K562 (cell line): ENCODE results near the gene PPP1R14C. TPM values are rescaled to one million over a fixed set of nuclear protein-coding genes. Genes with fewer than 3 reads are reported as not detected.

Source experiments
- COPS2 ChIP-seq: fragments of 450-650 bp; conservative IDR thresholded peaks from 2 replicates; pipeline ENCODE4 v1.6.1; 2016; ENCODE audit warnings: mild to moderate bottlenecking, moderate library complexity
- ETS2 ChIP-seq: IDR thresholded peaks from 2 replicates; pipeline ENCODE4 v1.6.1; 2016; ENCODE audit warnings: borderline replicate concordance, missing genetic modification characterization, mild to moderate bottlenecking, moderate library complexity, missing compliant biosample characterization; ENCODE audit not compliant: poor library complexity, severe bottlenecking
- FOXK1 ChIP-seq: sonication (generic); formaldehyde crosslinking; IDR thresholded peaks from 2 replicates; pipeline ENCODE4 v1.8.0; 2022; ENCODE audit warnings: missing genetic modification reagents, mild to moderate bottlenecking, borderline replicate concordance
- FOXM1 ChIP-seq, 2 experiments: fragments of 450-650 bp in 1 of 2; sonication (generic) in 1 of 2; formaldehyde crosslinking in 1 of 2; IDR thresholded peaks; 2 replicates each; pipeline versions ENCODE4 v1.6.1 to v1.9.0; 2017 to 2022; ENCODE audit warnings: low read depth in 2 of 2, mild to moderate bottlenecking in 2 of 2, missing genetic modification reagents in 1 of 2, moderate library complexity in 1 of 2
- GATAD2B ChIP-seq: fragments of 450-650 bp; IDR thresholded peaks from 2 replicates; pipeline ENCODE4 v1.6.1; 2017; ENCODE audit warnings: mild to moderate bottlenecking, borderline replicate concordance
- JUND ChIP-seq, 2 experiments: IDR thresholded peaks; 2 replicates in 1 of 2; 3 replicates in 1 of 2; pipeline ENCODE4 v1.6.1; 2011; ENCODE audit warnings: borderline replicate concordance in 2 of 2, low read depth in 2 of 2, low read length in 2 of 2, improper control_type of control experiment in 1 of 2, missing biosample characterization in 1 of 2, missing genetic modification characterization in 1 of 2, missing genetic modification reagents in 1 of 2
- NR2C2 ChIP-seq, 2 experiments: fragments of 200-800 bp in 1 of 2; sonication (Bioruptor generic) in 1 of 2; sonication (generic) in 1 of 2; formaldehyde crosslinking in 1 of 2; IDR thresholded peaks; 2 replicates each; pipeline versions ENCODE4 v1.6.1 to v1.8.0; 2016 to 2022; ENCODE audit warnings: mild to moderate bottlenecking in 1 of 2, missing compliant biosample characterization in 1 of 2, missing genetic modification characterization in 1 of 2, missing genetic modification reagents in 1 of 2
- PHF8 ChIP-seq: fragments of 200-600 bp; sonication (generic); IDR thresholded peaks from 2 replicates; pipeline ENCODE4 v1.6.1; 2012; ENCODE audit warnings: mixed run types, mild to moderate bottlenecking, inconsistent platforms, low read length, moderate library complexity, borderline replicate concordance
- SMAD1 ChIP-seq: fragments of 150-350 bp; IDR thresholded peaks from 2 replicates; pipeline ENCODE4 v1.6.1; 2014; ENCODE audit warnings: low read length, low read depth; ENCODE audit not compliant: partially characterized antibody
- SP2 ChIP-seq: IDR thresholded peaks from 2 replicates; pipeline ENCODE4 v1.6.1; 2011; ENCODE audit warnings: mild to moderate bottlenecking, low read depth, low read length, moderate library complexity; ENCODE audit not compliant: poor library complexity, severe bottlenecking; ENCODE audit errors: extremely low read depth
- TFAP4 ChIP-seq: sonication (generic); formaldehyde crosslinking; IDR thresholded peaks from 2 replicates; pipeline ENCODE4 v1.8.0; 2022; ENCODE audit warnings: missing genetic modification reagents, mild to moderate bottlenecking, moderate library complexity, borderline replicate concordance
- WHSC1 ChIP-seq: IDR thresholded peaks from one replicate; pipeline ENCODE4 v1.6.1; 2012; ENCODE audit warnings: low read length, control low read depth, inconsistent platforms
- ZNF134 ChIP-seq: fragments of 250-450 bp; sonication (Bioruptor Pico); conservative IDR thresholded peaks from 2 replicates; pipeline ENCODE4 v1.4.0; 2020
- ZNF143 ChIP-seq: sonication (generic); formaldehyde crosslinking; IDR thresholded peaks from 2 replicates; pipeline ENCODE4 v1.9.0; 2022; ENCODE audit warnings: mild to moderate bottlenecking, missing genetic modification reagents
- ZNF668 ChIP-seq: fragments of 250-450 bp; sonication (Bioruptor Pico); IDR thresholded peaks from 2 replicates; pipeline ENCODE4 v1.8.0; 2022; ENCODE audit warnings: mild to moderate bottlenecking, inconsistent platforms
- polyA plus RNA-seq, 8 experiments: library from polyadenylated mRNA; depleted of rRNA in 4 of 8; stranded (reverse) in 5 of 8; unstranded in 3 of 8; fragments of >200 nt; fragmentation: Nextera tagmentation in 2 of 8; fragmentation: Illumina TruSeq in 1 of 8; extraction: Ambion mirVana in 2 of 8; extraction: Trizol in 1 of 8; gene quantifications; 2 replicates each; pipeline versions ENCODE4 v1.2.1 to v1.2.3, GENCODE V29; 2011 to 2014; ENCODE audit warnings: inconsistent platforms in 1 of 8, missing spikeins in 1 of 8
- total RNA-seq, 7 experiments: library from RNA; depleted of rRNA in 6 of 7; stranded (reverse); fragments of >200 nt in 6 of 7; fragmentation: Illumina TruSeq in 2 of 7; extraction: Trizol in 2 of 7; gene quantifications; 2 replicates each; pipeline versions ENCODE4 v1.2.1 to v1.2.3, GENCODE V29; 2011 to 2021; ENCODE audit warnings: low replicate concordance in 1 of 7
- TF ChIP-seq, protein P1 (sequence below): fragments of 450-650 bp; formaldehyde crosslinking; IDR thresholded peaks from 2 replicates; pipeline ENCODE4 v1.4.0; 2020; ENCODE audit warnings: mild to moderate bottlenecking
- TF ChIP-seq, protein P2 (sequence below): fragments of 450-650 bp; formaldehyde crosslinking; IDR thresholded peaks from 2 replicates; pipeline ENCODE4 v1.4.0; 2022; ENCODE audit warnings: missing genetic modification characterization
- TF ChIP-seq, protein P3 (sequence below): fragments of 450-650 bp; IDR thresholded peaks from 2 replicates; pipeline ENCODE4 v1.6.1; 2016; ENCODE audit warnings: low read depth, mild to moderate bottlenecking, moderate library complexity
- TF ChIP-seq, protein P4 (sequence below), 2 experiments: fragments of 450-650 bp; conservative IDR thresholded peaks; 2 replicates each; pipeline ENCODE4 v1.6.1; 2017; ENCODE audit warnings: mild to moderate bottlenecking in 2 of 2, moderate library complexity in 2 of 2

The PPP1R14C gene
- total and polyA plus RNA-seq, 9 of the 15 experiments (the other 6 are each of a cell fraction or from before 2014, with no cell fraction given): 4.5 to 16.6 (median 11.9) TPM

GRCh38 chr6:150273457-150274309 lies 130.8 kb downstream of the PPP1R14C start (continued):
- TF ChIP-seq, protein P1, sequence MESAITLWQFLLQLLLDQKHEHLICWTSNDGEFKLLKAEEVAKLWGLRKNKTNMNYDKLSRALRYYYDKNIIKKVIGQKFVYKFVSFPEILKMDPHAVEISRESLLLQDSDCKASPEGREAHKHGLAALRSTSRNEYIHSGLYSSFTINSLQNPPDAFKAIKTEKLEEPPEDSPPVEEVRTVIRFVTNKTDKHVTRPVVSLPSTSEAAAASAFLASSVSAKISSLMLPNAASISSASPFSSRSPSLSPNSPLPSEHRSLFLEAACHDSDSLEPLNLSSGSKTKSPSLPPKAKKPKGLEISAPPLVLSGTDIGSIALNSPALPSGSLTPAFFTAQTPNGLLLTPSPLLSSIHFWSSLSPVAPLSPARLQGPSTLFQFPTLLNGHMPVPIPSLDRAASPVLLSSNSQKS (CRISPR knock-in tag): no peak
- TF ChIP-seq SMAD1: no peak
- TF ChIP-seq, protein P2, sequence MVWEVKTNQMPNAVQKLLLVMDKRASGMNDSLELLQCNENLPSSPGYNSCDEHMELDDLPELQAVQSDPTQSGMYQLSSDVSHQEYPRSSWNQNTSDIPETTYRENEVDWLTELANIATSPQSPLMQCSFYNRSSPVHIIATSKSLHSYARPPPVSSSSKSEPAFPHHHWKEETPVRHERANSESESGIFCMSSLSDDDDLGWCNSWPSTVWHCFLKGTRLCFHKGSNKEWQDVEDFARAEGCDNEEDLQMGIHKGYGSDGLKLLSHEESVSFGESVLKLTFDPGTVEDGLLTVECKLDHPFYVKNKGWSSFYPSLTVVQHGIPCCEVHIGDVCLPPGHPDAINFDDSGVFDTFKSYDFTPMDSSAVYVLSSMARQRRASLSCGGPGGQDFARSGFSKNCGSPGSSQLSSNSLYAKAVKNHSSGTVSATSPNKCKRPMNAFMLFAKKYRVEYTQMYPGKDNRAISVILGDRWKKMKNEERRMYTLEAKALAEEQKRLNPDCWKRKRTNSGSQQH (CRISPR knock-in tag): no peak
- TF ChIP-seq ETS2 (tag): no peak
- no peak for TF ChIP-seq COPS2
- peak; percentile 94 for TF ChIP-seq WHSC1
- no peak for TF ChIP-seq FOXM1 (IDR thresholded peaks at IDR 0.05; ENCODE audit: low read depth)
- no peak for TF ChIP-seq FOXM1 (CRISPR knock-in tag; IDR thresholded peaks at IDR 0.05; ENCODE audit: low read depth)
- TF ChIP-seq ZNF134 (CRISPR knock-in tag): 0 out of 2 replicates have a peak, but pooled peaks have one; percentile 6
- TF ChIP-seq FOXK1 (CRISPR knock-in tag): 0 out of 2 replicates have a peak, but pooled peaks have one; percentile 54
- TF ChIP-seq SP2: no peak
- TF ChIP-seq NR2C2 (CRISPR knock-in tag; IDR thresholded peaks at IDR 0.05): no peak
- peak; percentile 61 for TF ChIP-seq NR2C2 (tag; IDR thresholded peaks at IDR 0.05)
- no peak for TF ChIP-seq JUND (IDR thresholded peaks at IDR 0.05; ENCODE audit: borderline replicate concordance, low read depth, low read length)
- peak; percentile 45; the same call in 1 of the 3 replicates for TF ChIP-seq JUND (tag; IDR thresholded peaks at IDR 0.05; ENCODE audit: borderline replicate concordance, low read depth, low read length)
- TF ChIP-seq, protein P3, sequence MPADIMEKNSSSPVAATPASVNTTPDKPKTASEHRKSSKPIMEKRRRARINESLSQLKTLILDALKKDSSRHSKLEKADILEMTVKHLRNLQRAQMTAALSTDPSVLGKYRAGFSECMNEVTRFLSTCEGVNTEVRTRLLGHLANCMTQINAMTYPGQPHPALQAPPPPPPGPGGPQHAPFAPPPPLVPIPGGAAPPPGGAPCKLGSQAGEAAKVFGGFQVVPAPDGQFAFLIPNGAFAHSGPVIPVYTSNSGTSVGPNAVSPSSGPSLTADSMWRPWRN: peak; percentile 51; the same call in 1 of the 2 replicates
- peak; percentile 77 for TF ChIP-seq TFAP4
- no peak for TF ChIP-seq ZNF143 (CRISPR knock-in tag)
- TF ChIP-seq PHF8: no peak
- TF ChIP-seq GATAD2B: no peak
- TF ChIP-seq ZNF668 (CRISPR knock-in tag): peak; percentile 14; the same call in 1 of the 2 replicates
- TF ChIP-seq, protein P4, sequence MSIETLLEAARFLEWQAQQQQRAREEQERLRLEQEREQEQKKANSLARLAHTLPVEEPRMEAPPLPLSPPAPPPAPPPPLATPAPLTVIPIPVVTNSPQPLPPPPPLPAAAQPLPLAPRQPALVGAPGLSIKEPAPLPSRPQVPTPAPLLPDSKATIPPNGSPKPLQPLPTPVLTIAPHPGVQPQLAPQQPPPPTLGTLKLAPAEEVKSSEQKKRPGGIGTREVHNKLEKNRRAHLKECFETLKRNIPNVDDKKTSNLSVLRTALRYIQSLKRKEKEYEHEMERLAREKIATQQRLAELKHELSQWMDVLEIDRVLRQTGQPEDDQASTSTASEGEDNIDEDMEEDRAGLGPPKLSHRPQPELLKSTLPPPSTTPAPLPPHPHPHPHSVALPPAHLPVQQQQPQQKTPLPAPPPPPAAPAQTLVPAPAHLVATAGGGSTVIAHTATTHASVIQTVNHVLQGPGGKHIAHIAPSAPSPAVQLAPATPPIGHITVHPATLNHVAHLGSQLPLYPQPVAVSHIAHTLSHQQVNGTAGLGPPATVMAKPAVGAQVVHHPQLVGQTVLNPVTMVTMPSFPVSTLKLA (conservative IDR thresholded peaks at IDR 0.05): no peak
